Retinal pigment epithelial cell (primary cell): ENCODE results near the gene GAST.

ENCODE experiments used
- DNase-seq: peaks from one replicate; pipeline ENCODE4 v3.0.0-alpha.2; 2010; ENCODE audit warnings: low read depth
- H3K4me3 ChIP-seq: 2 replicates; pipeline ENCODE4 v1.5.1; 2011; ENCODE audit warnings: mild to moderate bottlenecking, low read length, control low read depth, moderate library complexity
- TF ChIP-seq, protein P1 (sequence below): conservative IDR thresholded peaks from 2 replicates; pipeline ENCODE4 v1.5.1; 2011; ENCODE audit warnings: low read depth, low read length, control low read depth, inconsistent platforms

GAST gene

DNA sequence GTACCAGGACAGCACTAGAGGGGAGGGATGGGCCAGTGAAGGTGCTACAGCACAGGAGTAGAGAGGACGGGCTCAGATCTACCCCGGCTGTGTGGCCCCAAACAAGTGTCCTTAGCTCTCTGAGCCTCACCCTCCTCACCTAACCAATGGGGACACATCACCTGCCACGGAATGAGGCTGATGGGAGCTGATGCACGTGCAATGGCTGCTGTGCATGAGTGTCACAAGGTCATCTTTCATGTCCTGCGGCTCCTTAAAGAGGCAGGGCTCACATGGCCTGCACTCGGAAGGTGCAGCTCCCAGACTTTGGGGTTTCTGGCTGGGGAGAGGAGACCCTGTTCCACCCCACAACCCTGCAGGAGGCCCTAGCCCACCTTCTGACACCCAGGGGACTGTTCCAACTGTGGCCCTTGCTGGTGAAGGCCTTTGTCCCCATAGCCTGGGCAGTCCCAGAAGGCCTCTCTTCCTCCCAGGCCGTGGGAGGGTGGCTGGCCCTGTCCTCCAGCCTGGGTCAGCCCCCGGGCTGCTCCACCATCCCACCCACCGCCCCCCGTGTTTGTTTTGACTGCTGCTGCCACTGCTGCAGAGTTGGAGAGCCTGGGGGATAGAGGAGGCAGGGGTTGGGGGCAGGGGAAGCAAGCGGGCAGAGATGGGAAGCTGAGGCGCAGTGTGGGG lies 11.8 kb downstream of the GAST start:
- DNase-seq, result no peak
- H3K4me3 ChIP-seq, result no peak overlapping the region
- TF ChIP-seq, protein P1, sequence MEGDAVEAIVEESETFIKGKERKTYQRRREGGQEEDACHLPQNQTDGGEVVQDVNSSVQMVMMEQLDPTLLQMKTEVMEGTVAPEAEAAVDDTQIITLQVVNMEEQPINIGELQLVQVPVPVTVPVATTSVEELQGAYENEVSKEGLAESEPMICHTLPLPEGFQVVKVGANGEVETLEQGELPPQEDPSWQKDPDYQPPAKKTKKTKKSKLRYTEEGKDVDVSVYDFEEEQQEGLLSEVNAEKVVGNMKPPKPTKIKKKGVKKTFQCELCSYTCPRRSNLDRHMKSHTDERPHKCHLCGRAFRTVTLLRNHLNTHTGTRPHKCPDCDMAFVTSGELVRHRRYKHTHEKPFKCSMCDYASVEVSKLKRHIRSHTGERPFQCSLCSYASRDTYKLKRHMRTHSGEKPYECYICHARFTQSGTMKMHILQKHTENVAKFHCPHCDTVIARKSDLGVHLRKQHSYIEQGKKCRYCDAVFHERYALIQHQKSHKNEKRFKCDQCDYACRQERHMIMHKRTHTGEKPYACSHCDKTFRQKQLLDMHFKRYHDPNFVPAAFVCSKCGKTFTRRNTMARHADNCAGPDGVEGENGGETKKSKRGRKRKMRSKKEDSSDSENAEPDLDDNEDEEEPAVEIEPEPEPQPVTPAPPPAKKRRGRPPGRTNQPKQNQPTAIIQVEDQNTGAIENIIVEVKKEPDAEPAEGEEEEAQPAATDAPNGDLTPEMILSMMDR, result no peak

DNA sequence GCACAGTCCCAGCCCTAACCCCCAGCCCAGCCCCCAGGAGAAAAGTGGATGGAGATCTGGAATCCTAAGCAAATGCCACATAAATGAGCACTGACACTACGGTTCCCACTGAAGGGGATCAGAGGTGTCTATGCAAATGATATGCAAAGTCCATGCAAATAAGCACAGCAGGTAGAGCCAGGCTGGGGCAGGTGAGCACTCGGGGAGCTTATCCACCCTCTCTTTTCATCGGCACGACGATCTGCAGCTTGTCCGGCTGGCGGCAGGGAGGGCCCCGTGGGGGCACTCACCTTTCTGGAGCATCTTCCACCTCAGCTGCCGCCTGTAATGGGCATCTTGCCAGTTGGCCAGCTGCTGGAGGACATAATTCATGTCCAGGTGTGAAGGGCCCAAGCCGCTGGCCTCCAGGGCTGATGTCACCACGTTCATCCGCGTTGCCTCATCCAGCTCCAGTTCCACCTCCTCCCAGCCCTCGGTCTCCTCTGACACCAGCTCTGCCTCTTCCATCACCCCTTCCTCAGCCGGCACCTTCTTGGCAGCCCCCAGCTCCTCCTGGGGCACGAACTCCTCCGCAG lies 12.4 kb downstream of the GAST start:
- TF ChIP-seq, protein P1, result no peak
- DNase-seq, result no peak
- no peak overlapping the region for H3K4me3 ChIP-seq

DNA sequence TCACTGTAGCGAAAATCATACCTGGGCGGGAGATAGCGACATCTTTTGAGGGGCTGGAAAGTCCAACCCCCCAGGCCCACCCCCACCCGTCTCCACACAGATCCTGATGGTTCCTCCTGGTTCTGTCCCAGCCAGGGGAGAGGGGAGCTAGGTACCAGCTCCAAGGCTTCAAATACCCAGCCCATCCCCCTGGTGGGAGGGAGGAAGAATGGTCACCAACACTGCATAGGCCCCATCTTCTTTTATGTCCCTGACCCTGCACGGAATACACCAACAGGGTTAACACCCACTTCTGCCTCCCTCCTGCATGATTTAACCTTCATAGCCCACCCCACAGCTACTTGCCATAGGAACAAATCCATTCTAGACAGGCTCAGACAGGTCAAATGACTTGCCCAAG lies 13.0 kb downstream of the GAST start:
- DNase-seq, result no peak
- TF ChIP-seq, protein P1, result no peak

DNA sequence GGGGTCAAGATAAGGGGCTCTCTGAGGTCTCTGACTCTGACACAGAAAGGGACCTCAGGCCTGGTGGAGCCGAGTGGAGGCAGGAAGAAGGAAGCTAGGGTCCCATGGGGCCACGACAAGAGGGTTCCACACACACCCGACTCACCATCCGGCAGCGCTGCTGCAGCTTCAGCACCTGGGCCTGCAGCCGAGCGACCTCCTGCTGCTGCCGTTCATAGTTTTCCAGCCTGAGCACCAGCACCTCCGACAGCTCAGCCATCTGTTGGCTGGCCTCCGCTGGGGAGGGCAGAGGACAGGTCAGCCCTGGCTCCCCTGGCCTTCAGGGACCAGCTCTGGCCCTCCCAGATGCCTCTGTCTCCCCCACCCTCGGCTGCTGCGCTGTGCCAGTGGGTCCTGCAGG lies 15.9 kb downstream of the GAST start:
- TF ChIP-seq, protein P1, result no peak
- no peak for DNase-seq
- H3K4me3 ChIP-seq, result no peak overlapping the region

More for the DNA sequence above, 13.0 kb downstream of the GAST start:
- no peak overlapping the region for H3K4me3 ChIP-seq

DNA sequence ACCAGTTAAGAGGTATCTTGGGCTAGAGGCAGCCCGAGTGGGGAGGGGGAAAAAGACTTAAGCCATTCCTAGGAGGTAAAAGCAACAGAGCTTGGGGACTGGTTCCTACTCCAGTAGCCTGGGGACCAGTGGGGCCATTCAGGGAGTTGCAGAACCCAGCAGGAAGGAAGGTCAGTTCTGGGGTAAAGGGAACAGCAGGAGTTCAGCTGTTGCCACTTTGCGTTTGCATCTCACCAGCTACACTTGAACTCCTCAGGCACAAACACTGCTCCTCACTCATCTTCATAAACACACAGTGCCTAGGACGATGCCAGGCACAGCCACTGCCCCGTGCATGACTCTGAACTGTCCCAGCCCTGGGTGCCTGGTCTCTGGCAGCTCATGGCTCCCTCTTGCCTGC lies 18.3 kb downstream of the GAST start:
- H3K4me3 ChIP-seq, result no peak overlapping the region
- no peak for DNase-seq
- TF ChIP-seq, protein P1, result no peak

DNA sequence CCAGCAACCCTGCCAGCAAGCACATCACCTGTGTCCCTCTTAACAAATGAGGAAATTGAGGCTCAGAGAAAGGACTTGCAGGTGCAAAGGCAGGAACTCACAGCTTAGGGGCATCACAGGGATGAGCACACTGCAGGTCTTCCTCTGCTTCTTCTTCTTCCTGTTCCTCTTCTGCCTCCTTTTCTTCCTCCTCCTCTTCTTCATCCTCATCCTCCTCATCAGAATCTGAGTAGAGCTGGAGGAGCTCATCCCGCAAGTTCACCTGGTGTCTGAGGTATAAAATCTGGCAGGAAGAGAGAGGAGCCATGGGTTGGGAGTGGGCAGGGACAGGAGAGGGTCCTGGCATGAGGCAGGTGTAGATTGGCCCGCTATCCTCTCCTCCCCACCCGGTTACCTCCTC lies 19.7 kb downstream of the GAST start:
- TF ChIP-seq, protein P1, result no peak
- no peak for DNase-seq
- no peak overlapping the region for H3K4me3 ChIP-seq
